Peyer's patch (tissue), 4 donors: ENCODE measurements around the gene RPF1. TPM values are rescaled to one million over a fixed set of nuclear protein-coding genes. Genes with fewer than 3 reads are reported as not detected.
"Not testable (repeated sequence)": the region's sequence is repeated elsewhere in the genome, so short reads cannot be mapped to it uniquely, and the experiment has no call there.

ENCODE experiments used
- DNase-seq, 3 donors: peaks; one replicate each; pipeline ENCODE4 v3.0.0-alpha.2; 2017 to 2019
- H3K27ac ChIP-seq, 4 donors: fragments of 200-600 bp; sonication (generic); one replicate each; pipeline ENCODE4 v1.5.1; 2016 to 2019
- H3K27me3 ChIP-seq, 2 donors: fragments of 200-600 bp; sonication (generic); one replicate each; pipeline ENCODE4 v1.5.1; 2019
- H3K36me3 ChIP-seq, 3 donors: fragments of 200-600 bp; sonication (generic); one replicate each; pipeline ENCODE4 v1.5.1; 2016 to 2019
- H3K4me1 ChIP-seq, 4 donors: fragments of 200-600 bp; sonication (generic); one replicate each; pipeline ENCODE4 v1.5.1; 2016 to 2019
- H3K4me3 ChIP-seq, 4 donors: fragments of 200-600 bp; sonication (generic); 1 replicate in 3 of 4; 2 replicates in 1 of 4; pipeline ENCODE4 v1.5.1; 2016 to 2019; ENCODE audit warnings: mild to moderate bottlenecking in 1 of 4
- H3K9me3 ChIP-seq, 4 donors: fragments of 200-600 bp; sonication (generic); one replicate each; pipeline ENCODE4 v1.5.1; 2016 to 2019; ENCODE audit warnings: mild to moderate bottlenecking in 1 of 4
- CTCF ChIP-seq, 6 experiments: fragments of 450-650 bp in 4 of 6; fragments of 200-600 bp in 2 of 6; sonication (generic) in 1 of 6; IDR thresholded peaks; one replicate each; pipeline ENCODE4 v1.5.1; 2017 to 2019; ENCODE audit warnings: antibody characterized with exemption in 6 of 6, mild to moderate bottlenecking in 3 of 6, moderate library complexity in 1 of 6
- POLR2A ChIP-seq, 2 donors: fragments of 450-650 bp; IDR thresholded peaks; one replicate each; pipeline ENCODE4 v1.5.1; 2017; ENCODE audit warnings: antibody characterized with exemption in 2 of 2, mild to moderate bottlenecking in 2 of 2, moderate library complexity in 2 of 2
- total RNA-seq, 4 donors: library from RNA; depleted of rRNA; stranded (reverse); fragments of >200 nt; gene quantifications; one replicate each; pipeline ENCODE4 v1.1.0, GENCODE V29; 2016

The RPF1 gene
- total RNA-seq, 4 donors from 2014 or later, result 12.1 to 37.1 (median 18.4) TPM

GRCh38 chr1:84434801-84435549, 44.1 kb upstream of the RPF1 start:
- Histone ChIP-seq H3K27me3 (no peaks in the 10 kb centered on the region), H3K9me3 (no peaks in the 10 kb centered on the region), H3K27ac (peak overlapping the region in 2 of 4 donors; percentile 43 to 46), H3K4me3 (no peak overlapping the region), H3K4me1 (no peaks in the 10 kb centered on the region), H3K36me3 (no peaks in the 10 kb centered on the region)
- TF ChIP-seq CTCF (IDR thresholded peaks at IDR 0.05), result no peak
- TF ChIP-seq POLR2A (IDR thresholded peaks at IDR 0.05), result no peak
- no peak for DNase-seq

GRCh38 chr1:84436876-84437655, 42.0 kb upstream of the RPF1 start:
- Histone ChIP-seq H3K36me3 (no peaks in the 10 kb centered on the region), H3K4me1 (no peaks in the 10 kb centered on the region), H3K27me3 (no peaks in the 10 kb centered on the region), H3K4me3 (no peak overlapping the region), H3K27ac (peak overlapping the region in 3 of 4 donors; percentile 14 to 21 (median 19)), H3K9me3 (no peaks in the 10 kb centered on the region)
- TF ChIP-seq CTCF (IDR thresholded peaks at IDR 0.05) (no peak), POLR2A (IDR thresholded peaks at IDR 0.05) (no peak)
- no peak for DNase-seq

- no peak for DNase-seq
- TF ChIP-seq POLR2A (IDR thresholded peaks at IDR 0.05) (no peak), CTCF (IDR thresholded peaks at IDR 0.05) (peak; percentile 38 to 85 (median 63))
These were observed 36.8 kb upstream of the RPF1 start for GRCh38 chr1:84442256-84442655.

GRCh38 chr1:84442747-84443646, 36.1 kb upstream of the RPF1 start:
- DNase-seq, H3K27me3 ChIP-seq, H3K4me1 ChIP-seq, H3K9me3 ChIP-seq, H3K27ac ChIP-seq, H3K4me3 ChIP-seq, H3K36me3 ChIP-seq: not testable (repeated sequence)

More at GRCh38 chr1:84442256-84442655, 36.8 kb upstream of the RPF1 start:
- peaks cover 0 to 6% (median 0%) of the 10 kb centered on the region in 4 donors for H3K4me1 ChIP-seq
- no peaks in the 10 kb centered on the region for H3K27me3 ChIP-seq
- H3K27ac ChIP-seq, result no peak overlapping the region
- H3K4me3 ChIP-seq, result no peak overlapping the region
- H3K9me3 ChIP-seq, result no peaks in the 10 kb centered on the region
- H3K36me3 ChIP-seq, result no peaks in the 10 kb centered on the region

- H3K4me1 ChIP-seq, H3K4me3 ChIP-seq, DNase-seq, H3K27me3 ChIP-seq, H3K27ac ChIP-seq, H3K9me3 ChIP-seq, H3K36me3 ChIP-seq: not testable (repeated sequence)
These were observed 30.4 kb upstream of the RPF1 start for GRCh38 chr1:84448704-84449103.

GRCh38 chr1:84450910-84451309, 28.2 kb upstream of the RPF1 start:
- no peaks in the 10 kb centered on the region for H3K9me3 ChIP-seq
- no peak overlapping the region for H3K27ac ChIP-seq
- H3K4me3 ChIP-seq, result no peak overlapping the region
- no peaks in the 10 kb centered on the region for H3K4me1 ChIP-seq
- DNase-seq, result no peak
- H3K27me3 ChIP-seq, result no peaks in the 10 kb centered on the region
- no peaks in the 10 kb centered on the region for H3K36me3 ChIP-seq
- TF ChIP-seq POLR2A (IDR thresholded peaks at IDR 0.05) (no peak), CTCF (IDR thresholded peaks at IDR 0.05) (no peak)
